Prostate gland (tissue), 2 donors: ENCODE measurements around the gene ITPKA. TPM values are rescaled to one million over a fixed set of nuclear protein-coding genes. Genes with fewer than 3 reads are reported as not detected.

Experiments used
- DNase-seq: peaks from one replicate; pipeline ENCODE4 v3.0.0-alpha.2; 2019; ENCODE audit warnings: low spot score
- H3K27ac ChIP-seq, 2 donors: fragments of 200-600 bp; sonication (generic); 2 replicates each; pipeline ENCODE4 v1.5.1; 2017 to 2019
- H3K27me3 ChIP-seq: fragments of 200-600 bp; sonication (generic); replicated peaks from 2 replicates; pipeline ENCODE4 v1.5.1; 2019; ENCODE audit not compliant: insufficient read depth
- H3K36me3 ChIP-seq, 2 donors: fragments of 200-600 bp; sonication (generic); 1 replicate in 1 of 2; 2 replicates in 1 of 2; pipeline versions ENCODE4 v1.5.1 to v1.8.1; 2017 to 2019
- H3K4me1 ChIP-seq: fragments of 200-600 bp; sonication (generic); replicated peaks from 2 replicates; pipeline ENCODE4 v1.5.1; 2019
- H3K4me3 ChIP-seq, 2 donors: fragments of 200-600 bp; sonication (generic); 2 replicates each; pipeline ENCODE4 v1.5.1; 2017 to 2019
- H3K9me3 ChIP-seq: fragments of 200-600 bp; sonication (generic); 2 replicates; pipeline ENCODE4 v1.5.1; 2017
- CTCF ChIP-seq, 4 experiments: fragments of 200-600 bp in 2 of 4; fragments of 450-650 bp in 2 of 4; sonication (generic) in 2 of 4; IDR thresholded peaks; 1 replicate in 3 of 4; 2 replicates in 1 of 4; pipeline ENCODE4 v1.5.1; 2016 to 2019; ENCODE audit warnings: antibody characterized with exemption in 4 of 4, mild to moderate bottlenecking in 2 of 4, moderate library complexity in 2 of 4
- POLR2A ChIP-seq: fragments of 450-650 bp; IDR thresholded peaks from one replicate; pipeline ENCODE4 v1.6.1; 2016; ENCODE audit warnings: antibody characterized with exemption, mild to moderate bottlenecking
- POLR2AphosphoS5 ChIP-seq: sonication (generic); formaldehyde crosslinking; IDR thresholded peaks from one replicate; pipeline ENCODE4 v1.6.1; 2017; ENCODE audit warnings: antibody characterized with exemption
- WGBS: methylation state at CpG from one replicate; pipeline ENCODE4 v1.1.5; 2018; 5-methylcytosine and 5-hydroxymethylcytosine counted together
- intact Hi-C: fragments of 100-400 bp; cut with DNase I; formaldehyde crosslinking; loops from one replicate; pipeline ENCODE4 v1.14.2; 2022
- total RNA-seq, 2 donors: library from RNA; depleted of rRNA; stranded (reverse); fragments of >200 nt; gene quantifications; one replicate each; pipeline ENCODE4 v1.1.0, GENCODE V29; 2016

Gene ITPKA
- total RNA-seq, result 10 to 100 TPM in 1 of 2 donors, under 1 TPM in 1; 0.23 to 14.2 TPM

GRCh38 chr15:41493205-41493901 is at the start of gene ITPKA:
ITPKA (plus strand) TSS chr15:41493874; CDS start chr15:41493928, 54 bp downstream.
- peaks cover 3% of the 10 kb centered on the region for H3K27me3 ChIP-seq
- peak; percentile 52 for DNase-seq
- TF ChIP-seq CTCF (IDR thresholded peaks at IDR 0.05), result peak in 1 of 4 experiments; percentile 9
- TF ChIP-seq POLR2AphosphoS5, result no peak
- TF ChIP-seq POLR2A, result peak; percentile 41
- H3K4me3 ChIP-seq, result peak within 1 kb of the TSS; percentile 40 to 46
- peaks cover 6% of the 10 kb centered on the region for H3K4me1 ChIP-seq
- H3K27ac ChIP-seq, result peak within 1 kb of the TSS; percentile 48 to 62
- H3K36me3 ChIP-seq, result no peaks in the 10 kb centered on the region
- no peaks in the 10 kb centered on the region for H3K9me3 ChIP-seq
- under 1% methylated on average over 29 of the region's 60 CpGs for WGBS
- intact Hi-C loops, result no loop called here

- no peak for TF ChIP-seq CTCF (IDR thresholded peaks at IDR 0.05)
- no peak for TF ChIP-seq POLR2AphosphoS5
- TF ChIP-seq POLR2A, result no peak
- H3K27me3 ChIP-seq, result no peaks in the 10 kb centered on the region
- intact Hi-C loops, result no loop called here
- H3K4me3 ChIP-seq, result no peak overlapping the region
- no peaks in the 10 kb centered on the region for H3K9me3 ChIP-seq
- no peaks in the 10 kb centered on the region for H3K36me3 ChIP-seq
- DNase-seq, result no peak
- no peak overlapping the region for H3K27ac ChIP-seq
- no peaks in the 10 kb centered on the region for H3K4me1 ChIP-seq
These were observed 48.3 kb upstream of the ITPKA start for GRCh38 chr15:41445399-41445798.

- Histone ChIP-seq H3K27me3 (no peaks in the 10 kb centered on the region), H3K27ac (no peak overlapping the region), H3K4me3 (no peak overlapping the region), H3K36me3 (peaks cover 4 to 5% of the 10 kb centered on the region in 2 donors), H3K4me1 (no peaks in the 10 kb centered on the region), H3K9me3 (no peaks in the 10 kb centered on the region)
- no peak for DNase-seq
- no peak for TF ChIP-seq POLR2A
- no peak for TF ChIP-seq CTCF (IDR thresholded peaks at IDR 0.05)
- TF ChIP-seq POLR2AphosphoS5, result no peak
- intact Hi-C loops, result no loop called here
- 77% methylated on average over 4 of the region's 4 CpGs for WGBS
These were observed 31.4 kb upstream of the ITPKA start for GRCh38 chr15:41462084-41462795.

GRCh38 chr15:41464889-41465580 is 28.6 kb upstream of the ITPKA start:
- Histone ChIP-seq H3K4me1 (no peaks in the 10 kb centered on the region), H3K27ac (no peak overlapping the region), H3K36me3 (peaks cover 0 to 10% of the 10 kb centered on the region in 2 donors), H3K4me3 (no peak overlapping the region), H3K9me3 (no peaks in the 10 kb centered on the region), H3K27me3 (no peaks in the 10 kb centered on the region)
- 89% methylated on average over 9 of the region's 9 CpGs for WGBS
- TF ChIP-seq POLR2A, result no peak
- no peak for TF ChIP-seq CTCF (IDR thresholded peaks at IDR 0.05)
- TF ChIP-seq POLR2AphosphoS5, result no peak
- DNase-seq, result no peak
- intact Hi-C loops, result no loop called here
